Loucy (cell line): Measurements from ENCODE around the gene HIP1.

Experiments
- H2AFZ ChIP-seq: fragments of 200-600 bp; sonication (generic); 2 replicates; pipeline ENCODE4 v1.6.0; 2016; ENCODE audit warnings: antibody characterized with exemption, mild to moderate bottlenecking, low read length, moderate library complexity
- H3F3A ChIP-seq: fragments of 200-600 bp; 2 replicates; pipeline ENCODE4 v1.6.0; 2016; ENCODE audit warnings: antibody characterized with exemption, low read depth, mild to moderate bottlenecking
- H3K27me3 ChIP-seq: fragments of 200-600 bp; sonication (generic); 2 replicates; pipeline ENCODE4 v1.6.1; 2014; ENCODE audit warnings: low read length, mild to moderate bottlenecking; ENCODE audit not compliant: insufficient read depth, poor library complexity, severe bottlenecking
- H3K36me3 ChIP-seq: fragments of 200-600 bp; sonication (generic); 2 replicates; pipeline ENCODE4 v1.6.1; 2016; ENCODE audit warnings: low read length; ENCODE audit not compliant: insufficient read depth
- H3K4me1 ChIP-seq: fragments of 200-600 bp; sonication (generic); 2 replicates; pipeline ENCODE4 v1.5.1; 2014; ENCODE audit warnings: low read length, mild to moderate bottlenecking; ENCODE audit not compliant: insufficient read depth, poor library complexity, severe bottlenecking
- H3K4me2 ChIP-seq: fragments of 200-600 bp; sonication (generic); 2 replicates; pipeline ENCODE4 v1.6.0; 2014; ENCODE audit warnings: antibody characterized with exemption, low read length, low read depth, mild to moderate bottlenecking; ENCODE audit not compliant: poor library complexity, severe bottlenecking
- H3K4me3 ChIP-seq: fragments of 200-600 bp; sonication (generic); 2 replicates; pipeline ENCODE4 v1.5.1; 2014; ENCODE audit warnings: low read length, mild to moderate bottlenecking, mixed read lengths; ENCODE audit not compliant: poor library complexity, severe bottlenecking
- H3K79me2 ChIP-seq: fragments of 200-600 bp; sonication (generic); 2 replicates; pipeline ENCODE4 v1.6.1; 2014; ENCODE audit warnings: low read length; ENCODE audit not compliant: insufficient read depth
- H3K9ac ChIP-seq: fragments of 200-600 bp; sonication (generic); 2 replicates; pipeline ENCODE4 v1.6.0; 2014; ENCODE audit warnings: mild to moderate bottlenecking, low read depth, low read length, moderate library complexity; ENCODE audit not compliant: poor library complexity, severe bottlenecking
- H3K9me2 ChIP-seq: fragments of 200-600 bp; sonication (generic); replicated peaks from 2 replicates; pipeline ENCODE4 v1.6.1; 2016; ENCODE audit warnings: low read depth, low read length, mixed read lengths
- H3K9me3 ChIP-seq: fragments of 200-600 bp; sonication (generic); 2 replicates; pipeline ENCODE4 v1.6.1; 2014; ENCODE audit warnings: mild to moderate bottlenecking, antibody characterized with exemption, low read length, low read depth; ENCODE audit not compliant: insufficient read depth
- H4K20me1 ChIP-seq: fragments of 200-600 bp; sonication (generic); 2 replicates; pipeline ENCODE4 v1.6.0; 2014; ENCODE audit warnings: antibody characterized with exemption, low read length, mild to moderate bottlenecking; ENCODE audit not compliant: insufficient read depth, poor library complexity, severe bottlenecking
- EZH2phosphoT487 ChIP-seq: fragments of 200-600 bp; IDR thresholded peaks from 2 replicates; pipeline ENCODE4 v1.6.1; 2018; ENCODE audit warnings: antibody characterized with exemption, mild to moderate bottlenecking, moderate library complexity, borderline replicate concordance
- TF ChIP-seq, protein P1 (sequence below): fragments of 200-600 bp; sonication (generic); conservative IDR thresholded peaks from 2 replicates; pipeline ENCODE4 v1.5.1; 2014; ENCODE audit warnings: mild to moderate bottlenecking, antibody characterized with exemption, low read length

Gene HIP1

DNA sequence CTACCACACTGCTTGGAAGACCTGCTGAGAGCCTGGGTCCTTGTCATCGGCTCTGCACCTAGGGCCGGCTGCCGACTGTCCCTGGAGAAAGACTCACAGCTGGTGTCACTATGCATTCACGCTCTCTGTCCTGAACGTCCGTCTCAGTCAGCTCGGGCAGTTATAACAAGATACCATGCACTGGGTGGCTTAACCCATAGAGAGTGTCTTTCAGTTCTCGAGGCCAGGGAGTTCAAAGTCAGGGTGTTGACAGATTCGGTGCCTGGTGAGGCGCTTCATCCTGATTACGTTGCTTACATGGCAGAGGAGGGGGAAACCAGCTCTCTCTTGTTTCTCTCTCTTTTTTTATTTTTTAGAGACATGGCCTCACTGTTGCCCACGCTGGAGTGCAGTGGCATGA lies 155.5 kb downstream of the HIP1 start:
- no peaks in the 10 kb centered on the region for H3K36me3 ChIP-seq
- H2AFZ ChIP-seq = no peak overlapping the region
- no peaks in the 10 kb centered on the region for H3K27me3 ChIP-seq

DNA sequence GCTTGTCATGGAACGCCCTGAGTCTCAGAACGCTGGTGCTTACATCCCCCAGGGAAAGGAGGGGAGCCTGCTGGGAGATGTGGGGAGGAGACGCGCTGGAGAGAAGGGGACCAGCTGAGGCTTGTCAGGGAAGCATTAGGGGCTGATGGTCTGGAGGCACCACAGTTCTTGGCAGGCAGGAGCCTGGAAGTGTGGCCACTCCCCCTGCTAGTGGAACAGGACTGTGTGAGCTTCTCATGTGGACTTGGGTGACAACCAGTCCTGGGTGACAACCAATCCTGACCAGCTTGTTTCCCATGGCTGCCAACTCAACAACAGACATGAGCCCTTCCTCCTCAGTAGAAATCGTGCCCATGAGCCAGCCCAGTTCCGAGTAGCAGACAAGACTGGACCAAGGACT lies 158.8 kb downstream of the HIP1 start:
- H3K79me2 ChIP-seq = no peaks in the 10 kb centered on the region
- no peak for TF ChIP-seq EZH2phosphoT487
- TF ChIP-seq, protein P1, sequence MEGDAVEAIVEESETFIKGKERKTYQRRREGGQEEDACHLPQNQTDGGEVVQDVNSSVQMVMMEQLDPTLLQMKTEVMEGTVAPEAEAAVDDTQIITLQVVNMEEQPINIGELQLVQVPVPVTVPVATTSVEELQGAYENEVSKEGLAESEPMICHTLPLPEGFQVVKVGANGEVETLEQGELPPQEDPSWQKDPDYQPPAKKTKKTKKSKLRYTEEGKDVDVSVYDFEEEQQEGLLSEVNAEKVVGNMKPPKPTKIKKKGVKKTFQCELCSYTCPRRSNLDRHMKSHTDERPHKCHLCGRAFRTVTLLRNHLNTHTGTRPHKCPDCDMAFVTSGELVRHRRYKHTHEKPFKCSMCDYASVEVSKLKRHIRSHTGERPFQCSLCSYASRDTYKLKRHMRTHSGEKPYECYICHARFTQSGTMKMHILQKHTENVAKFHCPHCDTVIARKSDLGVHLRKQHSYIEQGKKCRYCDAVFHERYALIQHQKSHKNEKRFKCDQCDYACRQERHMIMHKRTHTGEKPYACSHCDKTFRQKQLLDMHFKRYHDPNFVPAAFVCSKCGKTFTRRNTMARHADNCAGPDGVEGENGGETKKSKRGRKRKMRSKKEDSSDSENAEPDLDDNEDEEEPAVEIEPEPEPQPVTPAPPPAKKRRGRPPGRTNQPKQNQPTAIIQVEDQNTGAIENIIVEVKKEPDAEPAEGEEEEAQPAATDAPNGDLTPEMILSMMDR = no peak
- no peak overlapping the region for H3K4me2 ChIP-seq
- H3K4me1 ChIP-seq = no peaks in the 10 kb centered on the region
- no peak overlapping the region for H3K4me3 ChIP-seq
- H2AFZ ChIP-seq = no peak overlapping the region
- H3K9me3 ChIP-seq = no peaks in the 10 kb centered on the region
- no peak overlapping the region for H3K9ac ChIP-seq
- no peaks in the 10 kb centered on the region for H3K27me3 ChIP-seq
- H3K36me3 ChIP-seq = no peaks in the 10 kb centered on the region
- H4K20me1 ChIP-seq = no peaks in the 10 kb centered on the region
- H3F3A ChIP-seq = no peaks in the 10 kb centered on the region
- H3K9me2 ChIP-seq = no peaks in the 10 kb centered on the region

More for the DNA sequence above, 155.5 kb downstream of the HIP1 start:
- H3K4me2 ChIP-seq = no peak overlapping the region
- no peaks in the 10 kb centered on the region for H3K79me2 ChIP-seq
- no peaks in the 10 kb centered on the region for H3K4me1 ChIP-seq
- no peaks in the 10 kb centered on the region for H4K20me1 ChIP-seq
- no peak overlapping the region for H3K4me3 ChIP-seq
- no peaks in the 10 kb centered on the region for H3F3A ChIP-seq
- no peaks in the 10 kb centered on the region for H3K9me3 ChIP-seq
- no peak for TF ChIP-seq EZH2phosphoT487
- TF ChIP-seq, protein P1 = no peak
- H3K9ac ChIP-seq = no peak overlapping the region
- no peaks in the 10 kb centered on the region for H3K9me2 ChIP-seq

DNA sequence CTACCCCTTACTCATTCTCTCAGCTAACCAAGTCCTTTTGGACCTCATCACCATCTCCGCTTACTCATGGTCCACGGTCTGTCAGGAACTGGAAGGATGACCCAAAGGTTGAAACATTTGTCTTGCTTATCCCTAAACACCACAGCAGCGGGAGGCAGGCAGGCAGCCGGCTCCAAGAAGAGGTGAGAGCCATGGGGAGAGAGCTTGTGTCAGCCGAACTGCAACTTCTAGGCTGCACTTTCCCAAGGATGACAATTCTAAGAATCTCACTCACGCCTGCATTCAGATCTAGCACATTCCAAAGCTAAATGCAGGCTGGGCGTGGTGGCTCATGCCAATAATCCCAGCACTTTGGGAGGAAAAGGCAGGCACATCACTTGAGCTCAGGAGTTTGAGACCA lies 160.7 kb downstream of the HIP1 start:
- Histone ChIP-seq H4K20me1 (no peaks in the 10 kb centered on the region), H3K9me2 (no peaks in the 10 kb centered on the region), H3K9me3 (no peaks in the 10 kb centered on the region), H2AFZ (no peak overlapping the region), H3K79me2 (no peaks in the 10 kb centered on the region), H3K4me3 (no peak overlapping the region), H3F3A (no peaks in the 10 kb centered on the region), H3K9ac (no peak overlapping the region), H3K4me1 (no peaks in the 10 kb centered on the region), H3K4me2 (no peak overlapping the region), H3K27me3 (no peaks in the 10 kb centered on the region), H3K36me3 (no peaks in the 10 kb centered on the region)
- TF ChIP-seq EZH2phosphoT487 = no peak
- TF ChIP-seq, protein P1 = no peak
